Endothelial cell of umbilical vein (primary cell): ENCODE measurements around the gene NKAIN4. TPM values are rescaled to one million over a fixed set of nuclear protein-coding genes. Genes with fewer than 3 reads are reported as not detected.

ENCODE experiments used
- BruUV-seq: library from RNA; stranded (reverse); fragments of 400-500 nt; replicated peaks from 2 replicates; lab custom pipeline; 2021; lab: Mats Ljungman, UMichigan
- CTCF ChIA-PET: fragments of 300-600, 350-600 bp; sonication (Branson Sonifier 250); formaldehyde crosslinking; loops from one replicate; lab custom pipeline; 2021; ENCODE audit warnings: antibody characterized with exemption, inconsistent platforms; lab: Charles Lee
- POLR2A ChIA-PET: fragments of 300-600, 350-600 bp; sonication (Branson Sonifier 250); formaldehyde crosslinking; loops from one replicate; lab custom pipeline; 2021; ENCODE audit warnings: antibody characterized with exemption, inconsistent platforms; lab: Charles Lee
- DNase-seq: peaks from one replicate; pipeline ENCODE4 v3.0.0-alpha.2; 2011; ENCODE audit warnings: low read depth, low spot score
- FAIRE-seq: peaks from 2 replicates; lab custom pipeline; 2011; peaks lifted over from hg19 to GRCh38; lab: Jason Lieb, UNC
- H2AFZ ChIP-seq: 2 replicates; pipeline ENCODE4 v1.6.0; 2012; ENCODE audit warnings: low read depth, low read length, control low read depth, inconsistent platforms
- H3K27ac ChIP-seq: 2 replicates; pipeline ENCODE4 v1.5.1; 2011; ENCODE audit warnings: low read depth, mild to moderate bottlenecking, control low read depth, low read length, moderate library complexity; ENCODE audit not compliant: insufficient read depth
- H3K27me3 ChIP-seq, 2 experiments: 2 replicates each; pipeline versions ENCODE4 v1.6.0 to v1.6.1; 2011; ENCODE audit warnings: low read length in 2 of 2, mixed read lengths in 1 of 2; ENCODE audit not compliant: control insufficient read depth in 2 of 2, insufficient read depth in 2 of 2
- H3K36me3 ChIP-seq, 2 experiments: 2 replicates in 1 of 2; 3 replicates in 1 of 2; pipeline ENCODE4 v1.5.1; 2011; ENCODE audit warnings: low read length in 2 of 2, mild to moderate bottlenecking in 1 of 2, moderate library complexity in 1 of 2; ENCODE audit not compliant: control insufficient read depth in 2 of 2, insufficient read depth in 2 of 2; ENCODE audit errors: extremely low read depth in 1 of 2
- H3K4me1 ChIP-seq: 3 replicates; pipeline ENCODE4 v1.5.1; 2011; ENCODE audit warnings: mild to moderate bottlenecking, low read length; ENCODE audit not compliant: control insufficient read depth, insufficient read depth; ENCODE audit errors: extremely low read depth
- H3K4me2 ChIP-seq: 2 replicates; pipeline ENCODE4 v1.6.1; 2011; ENCODE audit warnings: low read length, control low read depth, mixed read lengths; ENCODE audit not compliant: insufficient read depth
- H3K4me3 ChIP-seq, 3 experiments: fragments of 200-600 bp in 1 of 3; sonication (generic), shearing (Covaris generic) in 1 of 3; replicated peaks in 1 of 3; 2 replicates each; pipeline ENCODE4 v1.5.1; 2011 to 2016; ENCODE audit warnings: control low read depth in 3 of 3, low read length in 3 of 3, mild to moderate bottlenecking in 2 of 3, inconsistent platforms in 1 of 3, low read depth in 1 of 3, moderate library complexity in 1 of 3; ENCODE audit not compliant: insufficient read depth in 1 of 3
- H3K79me2 ChIP-seq: 2 replicates; pipeline ENCODE4 v1.6.0; 2012; ENCODE audit warnings: low read length, inconsistent platforms; ENCODE audit not compliant: control insufficient read depth, insufficient read depth
- H3K9ac ChIP-seq: replicated peaks from 2 replicates; pipeline ENCODE3; 2011; ENCODE audit warnings: low read length, control low read depth; ENCODE audit not compliant: insufficient read depth; ENCODE audit errors: extremely low read depth
- H3K9me1 ChIP-seq: replicated peaks from 3 replicates; pipeline ENCODE4 v1.6.0; 2011; ENCODE audit warnings: mild to moderate bottlenecking, low read length; ENCODE audit not compliant: control insufficient read depth, insufficient read depth; ENCODE audit errors: extremely low read depth
- H3K9me3 ChIP-seq: replicated peaks from 2 replicates; pipeline ENCODE4 v1.5.1; 2012; ENCODE audit warnings: low read length, inconsistent platforms; ENCODE audit not compliant: control insufficient read depth, insufficient read depth
- H4K20me1 ChIP-seq: replicated peaks from 2 replicates; pipeline ENCODE3; 2011; ENCODE audit warnings: mild to moderate bottlenecking, low read length; ENCODE audit not compliant: control insufficient read depth, insufficient read depth; ENCODE audit errors: extremely low read depth
- EZH2 ChIP-seq: IDR thresholded peaks from 2 replicates; pipeline ENCODE4 v1.6.1; 2012; ENCODE audit warnings: borderline replicate concordance, low read depth, mild to moderate bottlenecking, moderate library complexity, low read length, inconsistent platforms; ENCODE audit not compliant: severe bottlenecking
- FOS ChIP-seq: IDR thresholded peaks from 2 replicates; pipeline ENCODE4 v1.6.1; 2011; ENCODE audit warnings: mild to moderate bottlenecking, low read length, moderate library complexity, borderline replicate concordance; ENCODE audit not compliant: insufficient read depth
- GATA2 ChIP-seq: IDR thresholded peaks from 2 replicates; pipeline ENCODE4 v1.7.0; 2011; ENCODE audit warnings: low read depth, mild to moderate bottlenecking, moderate library complexity, mixed read lengths, low read length; ENCODE audit not compliant: insufficient read length, insufficient read depth
- JUN ChIP-seq: IDR thresholded peaks from 2 replicates; pipeline ENCODE4 v1.6.1; 2011; ENCODE audit warnings: borderline replicate concordance, low read depth; ENCODE audit not compliant: insufficient read length, insufficient read depth
- MYC ChIP-seq: IDR thresholded peaks from one replicate; pipeline ENCODE4 v1.6.1; 2011; ENCODE audit warnings: mild to moderate bottlenecking, low read depth, low read length
- POLR2A ChIP-seq: IDR thresholded peaks from 2 replicates; pipeline ENCODE4 v1.6.1; 2012; ENCODE audit warnings: low read depth, mild to moderate bottlenecking, control low read depth, low read length
- POLR2AphosphoS5 ChIP-seq: IDR thresholded peaks from 2 replicates; pipeline ENCODE4 v1.6.1; 2012; ENCODE audit warnings: low read depth, mild to moderate bottlenecking, control low read depth, low read length, moderate library complexity; ENCODE audit not compliant: insufficient read depth
- dilution Hi-C: fragments of 300-500 bp; cut with MboI; formaldehyde crosslinking; loops from one replicate; pipeline ENCODE4 v1.15.0; 2019; ENCODE audit warnings: low sequenced_read_pairs; ENCODE audit not compliant: extremely low pct_ligation_motif_present
- intact Hi-C: fragments of 100-400 bp; cut with micrococcal nuclease; formaldehyde crosslinking; loops from one replicate; pipeline ENCODE4 v1.10.0; 2022
- polyA plus RNA-seq, 4 experiments: library from polyadenylated mRNA; depleted of rRNA in 3 of 4; stranded (reverse) in 3 of 4; unstranded in 1 of 4; fragments of >200 nt; gene quantifications; 2 replicates each; pipeline versions ENCODE4 v1.2.1 to v1.2.3, GENCODE V29; 2011 to 2012; ENCODE audit warnings: missing spikeins in 1 of 4
- total RNA-seq: library from RNA; stranded (reverse); gene quantifications from 2 replicates; pipeline ENCODE4 v1.2.3, GENCODE V29; 2021
- TF ChIP-seq, protein P1 (sequence below): IDR thresholded peaks from 2 replicates; pipeline ENCODE4 v1.6.1; 2011; ENCODE audit not compliant: insufficient read depth, insufficient read length
- TF ChIP-seq, protein P2 (sequence below), 2 donors: IDR thresholded peaks; 1 replicate in 1 of 2; 2 replicates in 1 of 2; pipeline ENCODE4 v1.5.1; 2011; ENCODE audit warnings: low read length in 2 of 2, mild to moderate bottlenecking in 2 of 2, moderate library complexity in 2 of 2, control low read depth in 1 of 2, inconsistent platforms in 1 of 2, low read depth in 1 of 2; ENCODE audit not compliant: insufficient read depth in 1 of 2; ENCODE audit errors: extremely low read depth in 1 of 2

Gene NKAIN4
- total and polyA plus RNA-seq, 2 donors (not counting 3 experiments of a cell fraction or from before 2014, with no cell fraction given): 0.04 TPM; not detected in 1

DNA sequence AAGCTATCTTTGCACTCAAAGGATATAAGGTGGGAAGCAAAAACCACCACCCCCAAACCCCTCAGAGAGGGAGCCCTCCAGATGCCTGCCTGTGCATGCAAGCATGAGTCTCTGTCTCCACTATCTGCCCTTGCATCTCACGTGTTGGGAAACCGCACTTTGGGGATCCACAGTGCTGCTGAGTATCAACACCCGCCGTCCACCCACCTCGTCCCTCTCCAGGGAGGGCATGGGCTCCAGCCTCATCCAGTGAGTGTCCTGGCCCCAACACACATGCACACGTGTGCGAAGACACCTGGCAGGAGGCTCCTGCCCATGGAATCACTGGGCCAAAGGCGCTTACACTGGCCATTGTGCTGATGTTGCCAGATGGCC, 34.8 kb downstream of the NKAIN4 start:
- peaks cover 4% of the 10 kb centered on the region for H4K20me1 ChIP-seq
- BruUV-seq: no TSS peak
- H3K27ac ChIP-seq: no peak overlapping the region
- POLR2A ChIA-PET: no interaction called here
- TF ChIP-seq, protein P1, sequence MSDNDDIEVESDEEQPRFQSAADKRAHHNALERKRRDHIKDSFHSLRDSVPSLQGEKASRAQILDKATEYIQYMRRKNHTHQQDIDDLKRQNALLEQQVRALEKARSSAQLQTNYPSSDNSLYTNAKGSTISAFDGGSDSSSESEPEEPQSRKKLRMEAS: no peak
- TF ChIP-seq POLR2AphosphoS5: no peak
- TF ChIP-seq EZH2: no peak
- TF ChIP-seq, protein P2, sequence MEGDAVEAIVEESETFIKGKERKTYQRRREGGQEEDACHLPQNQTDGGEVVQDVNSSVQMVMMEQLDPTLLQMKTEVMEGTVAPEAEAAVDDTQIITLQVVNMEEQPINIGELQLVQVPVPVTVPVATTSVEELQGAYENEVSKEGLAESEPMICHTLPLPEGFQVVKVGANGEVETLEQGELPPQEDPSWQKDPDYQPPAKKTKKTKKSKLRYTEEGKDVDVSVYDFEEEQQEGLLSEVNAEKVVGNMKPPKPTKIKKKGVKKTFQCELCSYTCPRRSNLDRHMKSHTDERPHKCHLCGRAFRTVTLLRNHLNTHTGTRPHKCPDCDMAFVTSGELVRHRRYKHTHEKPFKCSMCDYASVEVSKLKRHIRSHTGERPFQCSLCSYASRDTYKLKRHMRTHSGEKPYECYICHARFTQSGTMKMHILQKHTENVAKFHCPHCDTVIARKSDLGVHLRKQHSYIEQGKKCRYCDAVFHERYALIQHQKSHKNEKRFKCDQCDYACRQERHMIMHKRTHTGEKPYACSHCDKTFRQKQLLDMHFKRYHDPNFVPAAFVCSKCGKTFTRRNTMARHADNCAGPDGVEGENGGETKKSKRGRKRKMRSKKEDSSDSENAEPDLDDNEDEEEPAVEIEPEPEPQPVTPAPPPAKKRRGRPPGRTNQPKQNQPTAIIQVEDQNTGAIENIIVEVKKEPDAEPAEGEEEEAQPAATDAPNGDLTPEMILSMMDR (IDR thresholded peaks at IDR 0.05; ENCODE audit: extremely low read depth in 1 of 2, insufficient read depth in 1 of 2, low read depth in 1 of 2, low read length in 2 of 2): no peak
- no peak for TF ChIP-seq JUN
- TF ChIP-seq GATA2: no peak
- no peak for TF ChIP-seq FOS
- no peak for TF ChIP-seq POLR2A
- TF ChIP-seq MYC: no peak
- H3K4me1 ChIP-seq: peaks cover 10% of the 10 kb centered on the region
- H3K36me3 ChIP-seq: no peaks in the 10 kb centered on the region
- no peak overlapping the region for H3K4me2 ChIP-seq
- no peaks in the 10 kb centered on the region for H3K9me1 ChIP-seq
- intact Hi-C loops (loop anchor here (5.0 kb wide), 1 partner anchor 37 kb away; no protein-coding TSS in a partner anchor), dilution Hi-C loops (no loop called here)
- FAIRE-seq: no peak
- no peak overlapping the region for H2AFZ ChIP-seq
- H3K79me2 ChIP-seq: peaks cover 14% of the 10 kb centered on the region
- no peak overlapping the region for H3K9ac ChIP-seq
- no peak for DNase-seq
- no peak overlapping the region for H3K4me3 ChIP-seq
- CTCF ChIA-PET: interaction anchor here (0.5 to 3.1 kb wide), 2 partner anchors 11 to 27 kb away, joined by 3 to 11 read pairs; no protein-coding TSS in a partner anchor
- no peaks in the 10 kb centered on the region for H3K9me3 ChIP-seq
- H3K27me3 ChIP-seq: no peaks in the 10 kb centered on the region
